ENCODE data around the gene TTC17. TPM values are rescaled to one million over a fixed set of nuclear protein-coding genes. Genes with fewer than 3 reads are reported as not detected.
A peak's percentile ranks its signal among the peaks of the same experiment; 100 is the strongest.

Gene TTC17
- total RNA-seq (2014; rRNA removed; shearing (Covaris generic)): 71.3 and 73.7 TPM in 2 replicates
- 84.2 and 96.2 TPM in 2 replicates for total RNA-seq (2022)
- Bru-seq, nascent RNA: percentile 88 among the genes with signal in this experiment
- percentile 83 among the genes with signal in this experiment for BruChase-seq, experiment 1, labeled RNA remaining after a 6-hour chase
- percentile 86 among the genes with signal in this experiment for BruChase-seq, experiment 2, labeled RNA remaining after a 2-hour chase
- long read RNA-seq, full-length matches to known transcripts: 89 of 187 reads
- long read RNA-seq, partial matches to known transcripts: 36 of 187 reads
- long read RNA-seq, other reads (novel, unspliced or antisense): 62 of 187 reads

GRCh38 chr11:43358801-43359421 lies at the start of gene TTC17:
TTC17 (plus strand) TSS chr11:43358920; CDS start chr11:43358955, 35 bp downstream.
- no peak for TF ChIP-seq EZH2phosphoT487 (IDR thresholded peaks at IDR 0.05; ENCODE audit: borderline replicate concordance, low read depth, low read length)
- TF ChIP-seq CTCF (conservative IDR thresholded peaks at IDR 0.05; ENCODE audit: low read length): no peak
- Histone ChIP-seq H3K4me2 (ENCODE audit: low read length) (peak within 1 kb of the TSS; percentile 87), H3K9me3 (ENCODE audit: low read length) (no peaks in the 10 kb centered on the region), H3K4me1 (ENCODE audit: insufficient read depth, low read length, poor library complexity, severe bottlenecking) (peaks cover 22% of the 10 kb centered on the region), H3K36me3 (ENCODE audit: insufficient read depth, low read length) (peaks cover 21% of the 10 kb centered on the region), H3K9me2 (ENCODE audit: insufficient read depth, low read length) (no peaks in the 10 kb centered on the region), H2AFZ (ENCODE audit: low read length) (peak within 1 kb of the TSS; percentile 87), H3K27ac (ENCODE audit: low read depth, low read length, poor library complexity, severe bottlenecking) (peak within 1 kb of the TSS; percentile 75), H3K4me3 (ENCODE audit: low read depth, low read length, poor library complexity, severe bottlenecking) (peak within 1 kb of the TSS; percentile 89), H4K20me1 (ENCODE audit: insufficient read depth, low read length) (peaks cover 5% of the 10 kb centered on the region; the same call in 1 of the 2 replicates), H3K79me2 (ENCODE audit: insufficient read depth, low read depth, low read length) (peaks cover 49% of the 10 kb centered on the region)
- peak; percentile 95 for DNase-seq (ENCODE audit: low spot score)
- intact Hi-C loops (cut with micrococcal nuclease; ENCODE audit: unreplicated experiment): loop anchor here (1.0 to 2.0 kb wide), 2 partner anchors 47 to 324 kb away; no protein-coding TSS in a partner anchor
- POLR2A ChIA-PET: interaction anchor here (0.6 to 5.7 kb wide), 14 partner anchors 8 to 363 kb away, joined by 3 to 32 read pairs (median 4); partner anchors contain the start of gene API5
- CTCF ChIA-PET (ENCODE audit: unreplicated experiment): no interaction called here
- no TSS peak for BruUV-seq (replicated peaks)

DNA sequence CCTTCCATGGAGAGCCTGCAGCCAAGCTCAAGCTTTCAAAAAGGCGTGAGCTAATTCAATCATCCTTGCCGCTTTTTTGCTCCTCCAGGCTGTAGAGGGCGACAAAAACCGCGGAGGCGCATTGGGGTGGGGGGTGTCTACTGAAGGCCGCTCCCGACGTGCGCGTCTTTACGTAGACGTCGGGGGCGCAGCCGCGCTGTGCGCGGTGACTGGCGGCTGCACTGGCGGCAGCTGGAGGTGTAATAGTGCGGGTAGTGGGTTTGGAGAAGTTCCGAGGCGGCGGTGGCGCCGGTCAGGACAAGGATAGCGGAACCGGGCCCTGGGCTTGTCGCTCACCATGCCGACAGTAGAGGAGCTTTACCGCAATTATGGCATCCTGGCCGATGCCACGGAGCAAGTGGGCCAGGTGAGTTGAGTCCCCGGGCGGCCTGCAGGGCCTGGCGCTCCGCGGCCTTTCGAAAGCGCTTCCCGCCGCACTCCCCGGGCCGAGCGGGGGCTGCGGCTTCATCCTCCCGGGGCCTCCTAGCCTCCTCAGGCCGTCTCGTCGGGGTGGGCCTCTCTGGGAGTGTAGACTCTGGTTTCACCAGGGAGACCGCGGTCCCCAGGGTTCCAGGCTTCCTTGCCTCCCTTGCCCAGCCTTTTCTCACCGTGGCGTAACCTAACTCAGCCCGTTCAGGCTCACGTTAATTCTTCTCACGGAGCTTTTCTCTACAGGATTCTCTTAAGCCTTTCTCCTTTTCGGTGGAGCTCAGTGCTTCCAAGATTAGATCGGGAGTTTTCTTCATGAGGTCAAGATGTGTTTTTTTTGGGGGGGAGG lies 46.7 kb upstream of the TTC17 start, which contains the start of gene API5:
API5 (plus strand) TSS at position 206 of the 817 bp plus-strand sequence; CDS start at position 338, 132 bp downstream.
- TF ChIP-seq CTCF (conservative IDR thresholded peaks at IDR 0.05; ENCODE audit: low read length) (peak; percentile 82), EZH2phosphoT487 (IDR thresholded peaks at IDR 0.05; ENCODE audit: borderline replicate concordance, low read depth, low read length) (no peak)
- POLR2A ChIA-PET: interaction anchor here (0.6 to 2.7 kb wide), 14 partner anchors 11 to 1293 kb away, joined by 3 to 32 read pairs (median 4); partner anchors contain the start of gene TTC17
- Histone ChIP-seq H3K4me3 (ENCODE audit: low read depth, low read length, poor library complexity, severe bottlenecking) (peak within 1 kb of the TSS; percentile 85), H3K4me2 (ENCODE audit: low read length) (peak within 1 kb of the TSS; percentile 92), H3K9me2 (ENCODE audit: insufficient read depth, low read length) (no peaks in the 10 kb centered on the region), H3K79me2 (ENCODE audit: insufficient read depth, low read depth, low read length) (peaks cover 52% of the 10 kb centered on the region), H2AFZ (ENCODE audit: low read length) (peak within 1 kb of the TSS; percentile 94; the same call in 1 of the 2 replicates), H3K36me3 (ENCODE audit: insufficient read depth, low read length) (peaks cover 19% of the 10 kb centered on the region), H4K20me1 (ENCODE audit: insufficient read depth, low read length) (peaks cover 28% of the 10 kb centered on the region), H3K27ac (ENCODE audit: low read depth, low read length, poor library complexity, severe bottlenecking) (peak within 1 kb of the TSS; percentile 45), H3K9me3 (ENCODE audit: low read length) (no peaks in the 10 kb centered on the region), H3K4me1 (ENCODE audit: insufficient read depth, low read length, poor library complexity, severe bottlenecking) (peaks cover 22% of the 10 kb centered on the region)
- DNase-seq (ENCODE audit: low spot score): peak; percentile 96
- CTCF ChIA-PET (ENCODE audit: unreplicated experiment): interaction anchor here (0.6 to 2.2 kb wide), 5 partner anchors 46 to 1477 kb away, joined by 3 to 5 read pairs (median 5); no protein-coding TSS in a partner anchor
- TSS peak; percentile 51 for BruUV-seq (replicated peaks)
- intact Hi-C loops (cut with micrococcal nuclease; ENCODE audit: unreplicated experiment): loop anchor here (1.0 to 5.0 kb wide), 2 partner anchors 47 to 105 kb away; no protein-coding TSS in a partner anchor

Data from OCI-LY7 (cell line).